Astrocyte (in vitro differentiated cells and primary cell): Measurements from ENCODE around the gene TET1.
"Not testable (repeated sequence)": the region's sequence is repeated elsewhere in the genome, so short reads cannot be mapped to it uniquely, and the experiment has no call there.

ENCODE experiments used
- CTCF ChIP-seq: IDR thresholded peaks from 2 replicates; pipeline ENCODE4 v1.5.1; 2011; ENCODE audit warnings: low read depth, mild to moderate bottlenecking, inconsistent platforms, low read length, moderate library complexity; ENCODE audit not compliant: insufficient read depth
- EZH2 ChIP-seq: IDR thresholded peaks from 2 replicates; pipeline ENCODE4 v1.6.1; 2012; ENCODE audit warnings: mild to moderate bottlenecking, low read length, inconsistent platforms; ENCODE audit not compliant: insufficient read depth

- not testable (repeated sequence) for TF ChIP-seq CTCF, EZH2
Observed at GRCh38 chr10:68632271-68632560, 72.1 kb downstream of the TET1 start.
